ENCODE measurements around the gene RNF187. TPM values are rescaled to one million over a fixed set of nuclear protein-coding genes. Genes with fewer than 3 reads are reported as not detected.

RNF187 gene
- total RNA-seq, 1 donor from 2014 or later = 129 TPM

GRCh38 chr1:228510101-228510802 is 23.1 kb downstream of the RNF187 start:
- TF ChIP-seq EZH2 (IDR thresholded peaks at IDR 0.05; ENCODE audit: insufficient read depth, low read length) (no peak), CTCF (IDR thresholded peaks at IDR 0.05; ENCODE audit: insufficient read depth, low read depth, low read length) (no peak)
- Histone ChIP-seq H3K4me2 (ENCODE audit: low read length) (no peak overlapping the region), H3K9ac (ENCODE audit: low read length) (no peak overlapping the region), H4K20me1 (ENCODE audit: insufficient read depth, low read length) (no peaks in the 10 kb centered on the region), H3K79me2 (ENCODE audit: insufficient read depth, low read length) (no peaks in the 10 kb centered on the region), H3K36me3 (ENCODE audit: insufficient read depth, low read length) (no peaks in the 10 kb centered on the region), H3K27ac (ENCODE audit: low read depth, low read length) (no peak overlapping the region), H2AFZ (ENCODE audit: low read depth, low read length) (no peak overlapping the region), H3K4me3 (ENCODE audit: insufficient read depth, low read depth, low read length) (no peak overlapping the region), H3K9me3 (ENCODE audit: insufficient read depth, low read depth, low read length) (peaks cover 8% of the 10 kb centered on the region), H3K27me3 (ENCODE audit: insufficient read depth, low read length) (peaks cover 2% of the 10 kb centered on the region), H3K4me1 (ENCODE audit: insufficient read depth, low read length) (no peaks in the 10 kb centered on the region)
- Mint-ChIP-seq H3K36me3 (ENCODE audit: low read depth, unreplicated experiment) (no peaks in the 10 kb centered on the region), H3K9me3 (ENCODE audit: unreplicated experiment) (peaks cover 10% of the 10 kb centered on the region), H3K27ac (ENCODE audit: unreplicated experiment) (no peak overlapping the region), H3K4me1 (ENCODE audit: low read depth, unreplicated experiment) (peaks cover 2% of the 10 kb centered on the region), H3K27me3 (ENCODE audit: low read depth, unreplicated experiment) (peaks cover 83% of the 10 kb centered on the region), H3K4me3 (ENCODE audit: unreplicated experiment) (no peak overlapping the region)
- FAIRE-seq (no peak), DNase-seq (ENCODE audit: low read depth) (no peak)

- Mint-ChIP-seq H3K9me3 (ENCODE audit: unreplicated experiment) (peaks cover 10% of the 10 kb centered on the region), H3K27me3 (ENCODE audit: low read depth, unreplicated experiment) (peaks cover 85% of the 10 kb centered on the region), H3K36me3 (ENCODE audit: low read depth, unreplicated experiment) (no peaks in the 10 kb centered on the region), H3K4me3 (ENCODE audit: unreplicated experiment) (peak overlapping the region; percentile 30), H3K4me1 (ENCODE audit: low read depth, unreplicated experiment) (peaks cover 2% of the 10 kb centered on the region), H3K27ac (ENCODE audit: unreplicated experiment) (no peak overlapping the region)
- DNase-seq (ENCODE audit: low read depth) (no peak), FAIRE-seq (no peak)
- Histone ChIP-seq H3K27me3 (ENCODE audit: insufficient read depth, low read length) (peaks cover 5% of the 10 kb centered on the region), H3K79me2 (ENCODE audit: insufficient read depth, low read length) (no peaks in the 10 kb centered on the region), H3K9ac (ENCODE audit: low read length) (no peak overlapping the region), H3K27ac (ENCODE audit: low read depth, low read length) (no peak overlapping the region), H3K4me2 (ENCODE audit: low read length) (no peak overlapping the region), H4K20me1 (ENCODE audit: insufficient read depth, low read length) (no peaks in the 10 kb centered on the region), H2AFZ (ENCODE audit: low read depth, low read length) (no peak overlapping the region), H3K9me3 (ENCODE audit: insufficient read depth, low read depth, low read length) (peaks cover 8% of the 10 kb centered on the region), H3K4me1 (ENCODE audit: insufficient read depth, low read length) (no peaks in the 10 kb centered on the region), H3K36me3 (ENCODE audit: insufficient read depth, low read length) (no peaks in the 10 kb centered on the region), H3K4me3 (ENCODE audit: insufficient read depth, low read depth, low read length) (no peak overlapping the region)
- TF ChIP-seq CTCF (IDR thresholded peaks at IDR 0.05; ENCODE audit: insufficient read depth, low read depth, low read length) (no peak), EZH2 (IDR thresholded peaks at IDR 0.05; ENCODE audit: insufficient read depth, low read length) (no peak)
Measured at GRCh38 chr1:228510803-228511413, 23.7 kb downstream of the RNF187 start.

All from astrocyte (in vitro differentiated cells and primary cell).